ENCODE measurements around the gene HNRNPF. TPM values are rescaled to one million over a fixed set of nuclear protein-coding genes. Genes with fewer than 3 reads are reported as not detected.

The HNRNPF gene
- total and polyA plus RNA-seq, 2 experiments from 2014 or later = 106 to 172 TPM

DNA sequence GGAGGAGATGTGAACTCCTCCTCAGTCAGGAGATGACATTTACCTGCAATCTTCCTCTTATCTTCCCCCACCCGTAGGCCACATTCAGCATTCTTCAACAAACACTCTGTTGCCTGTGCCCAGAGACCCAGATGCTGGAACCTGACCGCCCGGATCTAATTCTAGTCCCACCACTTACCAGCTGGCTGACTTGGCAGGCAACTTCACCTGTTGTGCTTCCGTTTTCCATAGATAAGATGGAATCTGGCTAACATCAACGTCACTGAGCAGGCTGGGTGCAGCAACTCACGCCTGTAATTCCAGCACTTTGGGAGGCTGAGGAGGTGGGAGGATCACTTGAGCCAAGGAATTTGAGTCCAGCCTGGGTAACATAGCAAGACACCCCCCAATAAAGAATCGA is 58.8 kb downstream of the HNRNPF start:
- no peaks in the 10 kb centered on the region for H3K36me3 ChIP-seq (ENCODE audit: low read depth)
- H3K27ac ChIP-seq = no peak overlapping the region
- no peaks in the 10 kb centered on the region for H3K79me2 ChIP-seq (ENCODE audit: insufficient read depth)
- WGBS, 2 experiments (ENCODE audit: low coverage in 1 of 2, low lambda C conversion rate in 2 of 2, missing lambda C conversion rate in 2 of 2) = 67 to 72% methylated on average over 7 of the region's 7 CpGs
- no peak overlapping the region for H3K4me3 ChIP-seq
- no peak overlapping the region for H3K4me2 ChIP-seq (ENCODE audit: unreplicated experiment)
- H4K20me1 ChIP-seq (ENCODE audit: insufficient read depth) = no peaks in the 10 kb centered on the region
- in situ Hi-C loops (cut with MboI) = no loop called here
- no peaks in the 10 kb centered on the region for H3K4me1 ChIP-seq (ENCODE audit: insufficient read depth)
- H2AFZ ChIP-seq = no peak overlapping the region
- no peak for TF ChIP-seq EZH2 (IDR thresholded peaks at IDR 0.05; ENCODE audit: insufficient read depth, poor library complexity, severe bottlenecking)
- no peak for TF ChIP-seq EZH2phosphoT487 (IDR thresholded peaks at IDR 0.05; ENCODE audit: insufficient read depth, low read depth)
- no peak overlapping the region for H3K9ac ChIP-seq
- no peak for DNase-seq
- no peaks in the 10 kb centered on the region for H3K9me2 ChIP-seq (ENCODE audit: insufficient read depth)
- H3K9me3 ChIP-seq (ENCODE audit: low read depth) = no peaks in the 10 kb centered on the region
- H3K27me3 ChIP-seq (replicated peaks; ENCODE audit: insufficient read depth) = peaks cover 5% of the 10 kb centered on the region
- H3F3A ChIP-seq (ENCODE audit: insufficient read depth) = no peaks in the 10 kb centered on the region

DNA sequence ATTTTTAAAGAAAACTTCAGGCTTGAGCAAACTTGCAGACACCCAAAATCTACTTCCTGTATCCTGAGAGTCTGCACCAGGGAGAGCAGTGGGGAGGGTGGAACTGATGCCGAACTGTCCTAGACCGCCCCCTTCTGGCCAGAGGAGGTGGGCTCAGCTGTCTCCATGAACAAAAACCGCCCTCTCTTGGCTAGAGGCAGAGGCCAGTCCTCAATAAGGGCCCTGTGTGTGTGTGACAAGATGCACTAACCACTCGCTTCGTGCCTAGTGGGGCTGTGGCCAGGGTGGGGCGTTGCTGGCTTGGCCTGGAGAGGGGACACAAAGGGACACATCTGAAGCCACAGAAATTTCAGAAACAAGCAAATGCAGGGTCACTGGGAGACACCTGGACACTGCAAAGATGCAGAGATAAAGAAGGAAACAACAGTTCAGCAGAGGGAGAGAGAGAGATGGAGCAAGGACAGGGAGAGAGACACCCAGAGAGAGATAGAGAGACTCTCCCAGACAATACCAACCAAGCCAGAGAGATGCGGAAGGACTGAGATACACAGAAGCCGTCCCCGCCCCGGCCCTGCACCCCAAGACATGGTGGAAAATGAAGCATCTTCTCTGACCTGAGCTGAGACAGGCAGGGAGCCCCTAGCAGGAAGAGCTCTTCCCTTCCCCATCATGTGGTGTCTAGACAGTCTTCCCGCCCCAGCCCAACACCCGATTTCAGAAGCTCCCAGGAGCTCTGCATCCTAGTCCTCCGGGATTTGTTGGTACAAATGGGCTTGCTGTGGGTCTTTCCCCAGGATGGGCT is 60.3 kb downstream of the HNRNPF start:
- no peak for TF ChIP-seq EZH2 (IDR thresholded peaks at IDR 0.05; ENCODE audit: insufficient read depth, poor library complexity, severe bottlenecking)
- no peak for TF ChIP-seq EZH2phosphoT487 (IDR thresholded peaks at IDR 0.05; ENCODE audit: insufficient read depth, low read depth)
- H3K4me1 ChIP-seq (ENCODE audit: insufficient read depth) = 0 out of 2 replicates have a peak, but pooled peaks cover 2% of the 10 kb centered on the region
- H3K4me2 ChIP-seq (ENCODE audit: unreplicated experiment) = no peak overlapping the region
- no peaks in the 10 kb centered on the region for H3F3A ChIP-seq (ENCODE audit: insufficient read depth)
- H3K36me3 ChIP-seq (ENCODE audit: low read depth) = no peaks in the 10 kb centered on the region
- H3K79me2 ChIP-seq (ENCODE audit: insufficient read depth) = no peaks in the 10 kb centered on the region
- H3K9me2 ChIP-seq (ENCODE audit: insufficient read depth) = no peaks in the 10 kb centered on the region
- H3K27me3 ChIP-seq (replicated peaks; ENCODE audit: insufficient read depth) = peaks cover 5% of the 10 kb centered on the region
- in situ Hi-C loops (cut with MboI) = no loop called here
- no peak overlapping the region for H3K27ac ChIP-seq
- DNase-seq = peak; percentile 88
- peak overlapping the region; percentile 85 for H2AFZ ChIP-seq
- H3K4me3 ChIP-seq = no peak overlapping the region
- no peaks in the 10 kb centered on the region for H3K9me3 ChIP-seq (ENCODE audit: low read depth)
- no peak overlapping the region for H3K9ac ChIP-seq
- no peaks in the 10 kb centered on the region for H4K20me1 ChIP-seq (ENCODE audit: insufficient read depth)
- WGBS, 2 experiments (ENCODE audit: low coverage in 1 of 2, low lambda C conversion rate in 2 of 2, missing lambda C conversion rate in 2 of 2) = 53 to 55% methylated on average over 13 of the region's 13 CpGs

DNA sequence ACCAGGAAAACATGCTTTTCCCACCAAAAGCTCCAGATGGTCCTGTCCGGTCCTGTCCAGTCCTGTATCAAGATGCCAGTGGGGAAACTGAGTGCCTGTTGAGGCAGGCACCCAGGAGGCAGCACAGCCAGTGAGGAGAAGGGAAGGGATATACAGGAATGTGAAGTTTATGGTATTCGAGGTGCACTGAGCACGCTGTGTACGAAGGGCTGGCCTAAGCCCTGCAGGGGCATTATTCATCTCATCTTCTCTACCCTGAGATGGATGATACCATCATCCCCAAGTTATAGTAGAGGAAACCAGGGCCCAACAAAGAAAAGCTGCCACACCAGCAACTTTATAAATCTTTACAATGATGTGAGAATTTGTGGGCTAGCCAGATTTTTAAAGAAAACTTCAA is 61.0 kb downstream of the HNRNPF start:
- H3K27ac ChIP-seq = no peak overlapping the region
- H3K4me3 ChIP-seq = no peak overlapping the region
- H3K79me2 ChIP-seq (ENCODE audit: insufficient read depth) = no peaks in the 10 kb centered on the region
- H2AFZ ChIP-seq = peak overlapping the region; percentile 85
- no peak for TF ChIP-seq EZH2phosphoT487 (IDR thresholded peaks at IDR 0.05; ENCODE audit: insufficient read depth, low read depth)
- TF ChIP-seq EZH2 (IDR thresholded peaks at IDR 0.05; ENCODE audit: insufficient read depth, poor library complexity, severe bottlenecking) = no peak
- H3K36me3 ChIP-seq (ENCODE audit: low read depth) = no peaks in the 10 kb centered on the region
- DNase-seq = no peak
- no peaks in the 10 kb centered on the region for H3F3A ChIP-seq (ENCODE audit: insufficient read depth)
- H3K9me3 ChIP-seq (ENCODE audit: low read depth) = no peaks in the 10 kb centered on the region
- H3K9ac ChIP-seq = no peak overlapping the region
- no peaks in the 10 kb centered on the region for H3K9me2 ChIP-seq (ENCODE audit: insufficient read depth)
- 0 out of 2 replicates have a peak, but pooled peaks cover 2% of the 10 kb centered on the region for H3K4me1 ChIP-seq (ENCODE audit: insufficient read depth)
- H3K4me2 ChIP-seq (ENCODE audit: unreplicated experiment) = no peak overlapping the region
- WGBS, 2 experiments (ENCODE audit: low coverage in 1 of 2, low lambda C conversion rate in 2 of 2, missing lambda C conversion rate in 2 of 2) = 90 to 95% methylated on average over 4 of the region's 4 CpGs
- in situ Hi-C loops (cut with MboI) = no loop called here
- no peaks in the 10 kb centered on the region for H4K20me1 ChIP-seq (ENCODE audit: insufficient read depth)
- H3K27me3 ChIP-seq (replicated peaks; ENCODE audit: insufficient read depth) = peaks cover 5% of the 10 kb centered on the region

DNA sequence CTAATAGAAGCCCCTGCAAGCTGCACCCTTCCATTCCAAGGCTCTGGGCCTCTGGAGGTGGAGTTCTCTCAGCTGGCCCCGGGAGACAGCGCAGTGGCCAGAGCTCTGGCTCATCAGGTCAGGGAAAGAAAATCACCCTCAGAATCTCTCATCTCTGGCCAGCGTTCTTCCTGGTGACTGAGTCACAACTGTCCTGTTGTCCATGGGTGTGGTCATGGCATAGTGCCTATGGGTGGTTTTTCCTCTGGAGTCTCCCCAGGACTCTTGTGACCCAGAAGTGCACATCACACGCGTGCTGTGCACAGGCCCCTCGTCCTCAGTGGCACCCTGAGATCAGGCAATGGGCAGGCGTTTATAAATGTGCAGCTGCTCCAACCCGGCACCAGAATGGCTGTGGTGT is 64.9 kb downstream of the HNRNPF start:
- Histone ChIP-seq H3F3A (ENCODE audit: insufficient read depth) (no peaks in the 10 kb centered on the region), H3K9me3 (ENCODE audit: low read depth) (no peaks in the 10 kb centered on the region), H3K4me3 (no peak overlapping the region), H3K27ac (no peak overlapping the region), H3K36me3 (ENCODE audit: low read depth) (no peaks in the 10 kb centered on the region), H3K9me2 (ENCODE audit: insufficient read depth) (no peaks in the 10 kb centered on the region), H4K20me1 (ENCODE audit: insufficient read depth) (no peaks in the 10 kb centered on the region), H3K79me2 (ENCODE audit: insufficient read depth) (no peaks in the 10 kb centered on the region), H3K9ac (no peak overlapping the region), H2AFZ (no peak overlapping the region), H3K27me3 (replicated peaks; ENCODE audit: insufficient read depth) (peaks cover 6% of the 10 kb centered on the region; the same call in 1 of the 2 replicates), H3K4me1 (ENCODE audit: insufficient read depth) (0 out of 2 replicates have a peak, but pooled peaks cover 2% of the 10 kb centered on the region), H3K4me2 (ENCODE audit: unreplicated experiment) (no peak overlapping the region)
- DNase-seq = peak; percentile 45
- in situ Hi-C loops (cut with MboI) = no loop called here
- WGBS, 2 experiments (ENCODE audit: low coverage in 1 of 2, low lambda C conversion rate in 2 of 2, missing lambda C conversion rate in 2 of 2) = 30 to 32% methylated on average over 8 of the region's 8 CpGs
- TF ChIP-seq EZH2phosphoT487 (IDR thresholded peaks at IDR 0.05; ENCODE audit: insufficient read depth, low read depth) = no peak
- TF ChIP-seq EZH2 (IDR thresholded peaks at IDR 0.05; ENCODE audit: insufficient read depth, poor library complexity, severe bottlenecking) = no peak
